NT2/D1 (cell line): ENCODE data around the gene WDR88.

Source experiments
- DNase-seq: peaks from one replicate; pipeline ENCODE4 v3.0.0-alpha.2; 2011; ENCODE audit warnings: low read depth, low spot score
- H3K27me3 ChIP-seq: 2 replicates; pipeline ENCODE4 v1.6.0; 2011; ENCODE audit warnings: mild to moderate bottlenecking; ENCODE audit not compliant: insufficient read length, insufficient read depth
- H3K36me3 ChIP-seq: 2 replicates; pipeline ENCODE4 v1.6.1; 2011; ENCODE audit warnings: mild to moderate bottlenecking, low read length, mixed read lengths; ENCODE audit not compliant: insufficient read depth, insufficient read length
- H3K4me1 ChIP-seq: 2 replicates; pipeline ENCODE4 v1.5.1; 2011; ENCODE audit not compliant: insufficient read depth, insufficient read length
- H3K4me3 ChIP-seq: 2 replicates; pipeline ENCODE4 v1.5.1; 2011; ENCODE audit warnings: low read depth; ENCODE audit not compliant: insufficient read length
- H3K9ac ChIP-seq: 2 replicates; pipeline ENCODE4 v1.6.0; 2011; ENCODE audit warnings: low read depth; ENCODE audit not compliant: insufficient read length
- H3K9me3 ChIP-seq: 2 replicates; pipeline ENCODE4 v1.5.1; 2011; ENCODE audit warnings: mild to moderate bottlenecking, low read length; ENCODE audit not compliant: insufficient read depth
- SUZ12 ChIP-seq: IDR thresholded peaks from 2 replicates; pipeline ENCODE4 v1.6.1; 2011; ENCODE audit not compliant: insufficient read length, insufficient read depth; ENCODE audit errors: extremely low read depth
- YY1 ChIP-seq: IDR thresholded peaks from 2 replicates; pipeline ENCODE4 v1.6.1; 2011; ENCODE audit not compliant: insufficient read length, insufficient read depth
- ZNF274 ChIP-seq: IDR thresholded peaks from 2 replicates; pipeline ENCODE4 v1.6.1; 2011; ENCODE audit warnings: mild to moderate bottlenecking, low read depth, low read length

Gene WDR88

DNA sequence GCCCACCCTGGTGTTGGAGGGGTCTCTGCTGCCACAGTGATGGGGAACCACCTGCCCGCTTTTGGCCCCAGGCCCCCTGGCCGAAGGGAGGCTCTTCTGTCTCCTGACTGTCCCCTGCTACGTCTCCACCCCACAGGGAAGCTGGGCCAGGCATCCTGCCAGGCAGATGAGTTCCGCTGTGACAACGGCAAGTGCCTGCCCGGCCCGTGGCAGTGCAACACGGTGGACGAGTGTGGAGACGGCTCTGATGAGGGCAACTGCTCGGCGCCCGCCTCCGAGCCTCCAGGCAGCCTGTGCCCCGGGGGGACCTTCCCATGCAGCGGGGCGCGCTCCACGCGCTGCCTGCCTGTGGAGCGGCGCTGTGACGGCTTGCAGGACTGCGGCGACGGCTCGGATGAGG lies 73.2 kb downstream of the WDR88 start:
- Histone ChIP-seq H3K27me3 (no peaks in the 10 kb centered on the region), H3K36me3 (peaks cover 45% of the 10 kb centered on the region), H3K4me1 (no peaks in the 10 kb centered on the region), H3K9me3 (no peaks in the 10 kb centered on the region), H3K9ac (no peak overlapping the region), H3K4me3 (no peak overlapping the region)
- TF ChIP-seq ZNF274, result no peak
- no peak for TF ChIP-seq SUZ12
- no peak for TF ChIP-seq YY1
- DNase-seq, result no peak

DNA sequence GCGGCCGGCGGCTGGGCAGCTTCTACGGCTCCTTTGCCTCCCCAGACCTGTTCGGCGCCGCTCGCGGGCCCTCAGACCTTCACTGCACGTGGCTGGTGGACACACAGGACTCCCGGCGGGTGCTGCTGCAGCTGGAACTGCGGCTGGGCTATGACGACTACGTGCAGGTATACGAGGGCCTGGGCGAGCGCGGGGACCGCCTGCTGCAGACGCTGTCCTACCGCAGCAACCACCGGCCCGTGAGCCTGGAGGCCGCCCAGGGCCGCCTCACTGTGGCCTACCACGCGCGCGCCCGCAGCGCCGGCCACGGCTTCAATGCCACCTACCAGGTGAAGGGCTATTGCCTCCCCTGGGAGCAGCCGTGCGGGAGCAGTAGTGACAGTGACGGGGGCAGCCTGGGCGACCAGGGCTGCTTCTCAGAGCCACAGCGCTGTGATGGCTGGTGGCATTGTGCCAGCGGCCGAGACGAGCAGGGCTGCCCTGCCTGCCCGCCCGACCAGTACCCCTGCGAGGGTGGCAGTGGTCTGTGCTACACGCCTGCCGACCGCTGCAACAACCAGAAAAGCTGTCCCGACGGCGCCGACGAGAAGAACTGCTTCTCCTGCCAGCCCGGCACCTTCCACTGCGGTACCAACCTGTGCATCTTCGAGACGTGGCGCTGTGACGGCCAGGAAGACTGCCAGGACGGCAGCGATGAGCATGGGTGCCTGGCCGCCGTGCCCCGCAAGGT lies 73.8 kb downstream of the WDR88 start:
- H3K9me3 ChIP-seq, result no peaks in the 10 kb centered on the region
- H3K36me3 ChIP-seq, result peaks cover 47% of the 10 kb centered on the region
- no peak for TF ChIP-seq SUZ12
- no peak for TF ChIP-seq ZNF274
- TF ChIP-seq YY1, result no peak
- H3K4me3 ChIP-seq, result no peak overlapping the region
- no peak overlapping the region for H3K9ac ChIP-seq
- no peaks in the 10 kb centered on the region for H3K27me3 ChIP-seq
- DNase-seq, result no peak
- H3K4me1 ChIP-seq, result no peaks in the 10 kb centered on the region

DNA sequence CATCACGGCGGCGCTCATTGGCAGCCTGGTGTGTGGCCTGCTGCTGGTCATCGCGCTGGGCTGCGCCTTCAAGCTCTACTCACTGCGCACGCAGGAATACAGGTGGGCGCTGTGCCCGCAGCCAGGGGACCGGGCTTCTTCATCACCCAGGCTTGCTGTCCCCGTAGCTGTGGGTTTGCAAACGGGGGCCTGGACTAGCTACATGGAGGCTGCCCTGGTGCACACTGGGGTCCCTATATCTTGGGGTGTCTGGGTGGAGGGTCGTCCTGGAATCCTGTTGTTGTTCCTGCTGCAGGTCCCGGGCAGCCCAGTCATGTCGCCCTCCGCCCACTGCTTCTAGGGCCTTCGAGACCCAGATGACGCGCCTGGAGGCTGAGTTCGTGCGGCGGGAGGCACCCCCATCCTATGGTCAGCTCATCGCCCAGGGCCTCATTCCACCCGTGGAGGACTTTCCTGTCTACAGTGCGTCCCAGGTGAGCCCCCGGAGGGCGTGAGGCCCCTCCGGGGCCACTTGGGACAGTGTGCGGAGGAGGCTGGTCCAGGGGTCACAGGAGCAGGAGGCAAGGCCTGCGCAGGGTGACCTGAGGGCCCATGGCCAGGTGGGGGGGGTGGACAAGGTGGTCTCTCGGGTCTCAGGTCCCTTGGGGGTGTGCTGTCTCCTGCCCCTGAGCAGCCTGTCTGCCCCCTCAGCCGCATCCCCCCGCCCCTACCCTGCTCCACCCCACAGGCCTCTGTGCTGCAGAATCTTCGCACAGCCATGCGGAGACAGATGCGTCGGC lies 74.5 kb downstream of the WDR88 start:
- DNase-seq, result no peak
- TF ChIP-seq YY1 (no peak), SUZ12 (no peak), ZNF274 (no peak)
- Histone ChIP-seq H3K4me1 (no peaks in the 10 kb centered on the region), H3K9me3 (no peaks in the 10 kb centered on the region), H3K9ac (no peak overlapping the region), H3K4me3 (no peak overlapping the region), H3K36me3 (peaks cover 50% of the 10 kb centered on the region), H3K27me3 (no peaks in the 10 kb centered on the region)

DNA sequence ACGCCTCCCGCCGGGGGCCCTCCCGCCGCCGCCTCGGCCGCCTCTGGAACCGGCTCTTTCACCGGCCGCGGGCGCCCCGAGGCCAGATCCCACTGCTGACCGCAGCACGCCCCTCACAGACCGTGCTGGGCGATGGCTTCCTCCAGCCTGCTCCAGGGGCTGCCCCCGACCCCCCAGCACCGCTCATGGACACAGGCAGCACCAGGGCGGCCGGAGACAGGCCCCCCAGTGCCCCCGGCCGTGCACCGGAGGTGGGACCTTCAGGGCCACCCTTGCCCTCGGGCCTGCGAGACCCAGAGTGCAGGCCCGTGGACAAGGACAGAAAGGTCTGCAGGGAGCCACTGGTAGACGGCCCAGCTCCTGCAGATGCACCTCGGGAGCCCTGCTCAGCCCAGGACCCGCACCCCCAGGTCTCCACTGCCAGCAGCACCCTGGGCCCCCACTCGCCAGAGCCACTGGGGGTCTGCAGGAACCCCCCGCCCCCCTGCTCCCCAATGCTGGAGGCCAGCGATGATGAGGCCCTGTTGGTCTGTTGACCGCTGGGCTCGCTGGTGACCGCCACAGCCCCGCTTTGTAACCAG lies 75.2 kb downstream of the WDR88 start:
- no peaks in the 10 kb centered on the region for H3K4me1 ChIP-seq
- no peak overlapping the region for H3K9ac ChIP-seq
- no peaks in the 10 kb centered on the region for H3K9me3 ChIP-seq
- no peaks in the 10 kb centered on the region for H3K27me3 ChIP-seq
- DNase-seq, result no peak
- TF ChIP-seq SUZ12 (no peak), YY1 (no peak), ZNF274 (no peak)
- no peak overlapping the region for H3K4me3 ChIP-seq
- H3K36me3 ChIP-seq, result peaks cover 52% of the 10 kb centered on the region

DNA sequence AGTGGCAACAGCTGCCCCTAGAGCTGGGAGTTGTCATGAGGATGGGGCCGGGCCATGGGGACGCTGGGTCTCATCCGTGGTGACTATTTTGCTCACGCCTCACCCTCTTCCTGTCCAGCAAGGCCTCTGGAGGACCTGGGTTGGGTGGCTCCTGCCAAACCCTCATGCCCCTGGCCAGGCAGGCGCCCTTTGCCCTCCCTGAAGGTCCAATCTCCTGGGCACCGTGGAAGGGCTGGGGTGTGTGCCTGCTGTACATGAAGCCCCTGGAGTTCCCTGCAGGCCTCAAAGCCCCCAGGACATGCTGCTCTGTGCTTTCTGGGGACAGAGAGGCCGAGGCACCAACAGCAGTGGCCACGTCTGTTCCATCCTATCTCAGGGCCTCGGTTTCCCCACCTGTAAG lies 76.0 kb downstream of the WDR88 start:
- Histone ChIP-seq H3K9ac (no peak overlapping the region), H3K27me3 (no peaks in the 10 kb centered on the region), H3K4me1 (no peaks in the 10 kb centered on the region), H3K4me3 (no peak overlapping the region), H3K9me3 (no peaks in the 10 kb centered on the region), H3K36me3 (peaks cover 47% of the 10 kb centered on the region)
- TF ChIP-seq YY1 (no peak), ZNF274 (no peak)
- DNase-seq, result no peak

DNA sequence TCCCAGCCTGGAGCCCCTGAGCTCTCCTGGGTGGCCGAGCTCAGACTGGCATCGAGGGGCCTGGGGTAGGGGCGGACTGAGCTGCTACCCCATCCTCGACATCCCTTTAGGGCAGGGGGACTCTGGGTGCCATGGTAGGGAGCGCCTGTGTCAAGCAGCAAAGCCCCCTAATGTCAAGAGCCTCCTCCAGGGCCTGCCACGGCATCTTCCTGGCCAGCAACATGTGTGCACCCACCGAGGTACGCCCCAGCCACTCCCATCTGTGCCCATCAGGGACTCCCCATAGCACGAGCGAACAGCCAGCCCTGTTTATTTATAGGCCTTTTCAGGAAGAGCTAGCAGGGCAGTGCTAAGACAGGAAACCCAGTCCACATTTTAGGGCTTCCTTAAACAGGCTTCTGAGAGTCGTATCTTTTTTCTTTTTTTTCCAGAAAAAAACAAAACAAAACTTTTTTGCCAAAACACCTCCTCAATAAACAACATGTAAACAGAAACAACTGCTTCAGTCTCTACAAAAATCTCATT lies 76.5 kb downstream of the WDR88 start:
- Histone ChIP-seq H3K36me3 (peaks cover 41% of the 10 kb centered on the region), H3K9me3 (no peaks in the 10 kb centered on the region), H3K9ac (no peak overlapping the region), H3K27me3 (no peaks in the 10 kb centered on the region), H3K4me3 (no peak overlapping the region), H3K4me1 (no peaks in the 10 kb centered on the region)
- no peak for DNase-seq
- TF ChIP-seq YY1 (no peak), ZNF274 (no peak), SUZ12 (no peak)
